HCT116 (cell line): ENCODE results near the gene UGT1A3. TPM values are rescaled to one million over a fixed set of nuclear protein-coding genes. Genes with fewer than 3 reads are reported as not detected.

Source experiments
- ATAC-seq: fragments of 200-7000 bp; cut with Tn5 transposase; 2 replicates; pipeline ENCODE4 v1.9.1; 2020; ENCODE audit warnings: mild to moderate bottlenecking, moderate library complexity
- BruUV-seq: library from RNA; stranded (reverse); fragments of 400-500 nt; replicated peaks from 2 replicates; lab custom pipeline; 2021; lab: Mats Ljungman, UMichigan
- CTCF ChIA-PET: fragments of 300-600 bp; sonication (Branson Sonifier 250); formaldehyde crosslinking; loops from one replicate; lab custom pipeline; 2021; ENCODE audit warnings: antibody characterized with exemption; lab: Charles Lee
- POLR2A ChIA-PET: fragments of 300-600, 350-600 bp; sonication (Branson Sonifier 250); formaldehyde crosslinking; loops from one replicate; lab custom pipeline; 2021; ENCODE audit warnings: antibody characterized with exemption; lab: Charles Lee
- RAD21 ChIA-PET, 2 experiments: fragments of 300-600 bp; sonication (Branson Sonifier 250); formaldehyde crosslinking; loops; one replicate each; lab custom pipeline; 2023; ENCODE audit warnings: low total read pairs in 2 of 2; ENCODE audit not compliant: uncharacterized antibody in 2 of 2, unreplicated experiment in 2 of 2, low non-redundant PET in 1 of 2; lab: Charles Lee
- DNase-seq: peaks from one replicate; pipeline ENCODE4 v3.0.0-alpha.2; 2010; ENCODE audit warnings: low read depth, low spot score
- H2AFZ ChIP-seq: fragments of 200-600 bp; shearing (Covaris generic), sonication (generic); 2 replicates; pipeline ENCODE4 v1.6.1; 2017; ENCODE audit warnings: low read depth, mixed run types, mixed read lengths, antibody characterized with exemption, low read length; ENCODE audit not compliant: poor library complexity, severe bottlenecking
- H3K27ac ChIP-seq: 2 replicates; pipeline ENCODE4 v1.5.1; 2012; ENCODE audit warnings: low read depth, low read length
- H3K27me3 ChIP-seq: fragments of 200-600 bp; sonication (generic); 2 replicates; pipeline ENCODE4 v1.6.1; 2016; ENCODE audit warnings: mixed run types, low read length, mixed read lengths; ENCODE audit not compliant: insufficient read depth
- H3K36me3 ChIP-seq, 2 experiments: fragments of 200-500 bp in 1 of 2; fragments of 200-600 bp in 1 of 2; sonication (Bioruptor generic) in 1 of 2; sonication (generic) in 1 of 2; 2 replicates each; pipeline versions ENCODE4 v1.5.1 to v1.6.1; 2014 to 2016; ENCODE audit warnings: low read length in 2 of 2, inconsistent platforms in 1 of 2, mixed read lengths in 1 of 2, mixed run types in 1 of 2; ENCODE audit not compliant: insufficient read depth in 2 of 2, control insufficient read depth in 1 of 2
- H3K4me1 ChIP-seq, 2 experiments: fragments of 200-600 bp in 1 of 2; sonication (generic) in 1 of 2; 2 replicates each; pipeline versions ENCODE4 v1.5.1 to v1.6.1; 2012 to 2017; ENCODE audit warnings: low read length in 2 of 2, inconsistent platforms in 1 of 2, mild to moderate bottlenecking in 1 of 2, mixed read lengths in 1 of 2, mixed run types in 1 of 2, moderate library complexity in 1 of 2; ENCODE audit not compliant: insufficient read depth in 2 of 2, control insufficient read depth in 1 of 2
- H3K4me2 ChIP-seq: fragments of 200-600 bp; sonication (generic); 2 replicates; pipeline ENCODE4 v1.6.1; 2017; ENCODE audit warnings: mixed run types, low read length, mixed read lengths
- H3K4me3 ChIP-seq, 2 experiments: fragments of 200-600 bp in 1 of 2; sonication (generic) in 1 of 2; replicated peaks in 1 of 2; 2 replicates each; pipeline ENCODE4 v1.5.1; 2011 to 2016; ENCODE audit warnings: low read length in 2 of 2, control low read depth in 1 of 2, low read depth in 1 of 2, mild to moderate bottlenecking in 1 of 2, mixed read lengths in 1 of 2, mixed run types in 1 of 2
- H3K79me2 ChIP-seq: fragments of 200-600 bp; sonication (generic); 2 replicates; pipeline ENCODE4 v1.6.1; 2017; ENCODE audit warnings: mild to moderate bottlenecking, mixed run types, low read length, moderate library complexity, mixed read lengths; ENCODE audit not compliant: insufficient read depth
- H3K9ac ChIP-seq: fragments of 200-600 bp; sonication (generic); 2 replicates; pipeline ENCODE4 v1.6.1; 2016; ENCODE audit warnings: low read length, mixed read lengths
- H3K9me2 ChIP-seq: fragments of 200-600 bp; sonication (generic), shearing (Covaris generic); 2 replicates; pipeline ENCODE4 v1.6.1; 2017; ENCODE audit warnings: mixed run types, mild to moderate bottlenecking, moderate library complexity; ENCODE audit not compliant: insufficient read depth
- H3K9me3 ChIP-seq, 2 experiments: fragments of 200-500 bp in 1 of 2; fragments of 200-600 bp in 1 of 2; sonication (Bioruptor generic) in 1 of 2; sonication (generic) in 1 of 2; 2 replicates each; pipeline ENCODE4 v1.6.1; 2014 to 2017; ENCODE audit warnings: low read length in 2 of 2, mixed read lengths in 2 of 2, inconsistent platforms in 1 of 2, low read depth in 1 of 2, mild to moderate bottlenecking in 1 of 2, mixed run types in 1 of 2, moderate library complexity in 1 of 2; ENCODE audit not compliant: control insufficient read depth in 1 of 2, insufficient read depth in 1 of 2
- H4K20me1 ChIP-seq: fragments of 200-600 bp; sonication (generic), shearing (Covaris generic); 2 replicates; pipeline ENCODE4 v1.6.1; 2017; ENCODE audit warnings: mixed run types, mild to moderate bottlenecking, moderate library complexity; ENCODE audit not compliant: insufficient read depth
- CEBPB ChIP-seq: IDR thresholded peaks from 2 replicates; pipeline ENCODE4 v1.6.1; 2012; ENCODE audit warnings: low read depth
- CTCF ChIP-seq, 3 experiments: fragments of 200-600 bp in 1 of 3; sonication (generic) in 1 of 3; IDR thresholded peaks in 2 of 3; conservative IDR thresholded peaks in 1 of 3; 2 replicates each; pipeline ENCODE4 v1.5.1; 2012 to 2017; ENCODE audit warnings: low read depth in 2 of 3, low read length in 2 of 3, antibody characterized with exemption in 1 of 3, borderline replicate concordance in 1 of 3, control low read depth in 1 of 3, mild to moderate bottlenecking in 1 of 3, mixed read lengths in 1 of 3, mixed run types in 1 of 3, moderate library complexity in 1 of 3; ENCODE audit not compliant: insufficient read depth in 1 of 3
- EZH2 ChIP-seq: fragments of 200-600 bp; sonication (generic); IDR thresholded peaks from 2 replicates; pipeline ENCODE4 v1.6.1; 2017; ENCODE audit warnings: antibody characterized with exemption, mixed run types
- FOSL1 ChIP-seq: IDR thresholded peaks from 2 replicates; pipeline ENCODE4 v1.6.1; 2012; ENCODE audit warnings: low read depth
- MAX ChIP-seq: IDR thresholded peaks from 2 replicates; pipeline ENCODE4 v1.6.1; 2012
- POLR2A ChIP-seq: IDR thresholded peaks from 2 replicates; pipeline ENCODE4 v1.7.0; 2011; ENCODE audit warnings: borderline replicate concordance; ENCODE audit not compliant: insufficient read depth, insufficient read length; ENCODE audit errors: extremely low read depth
- REST ChIP-seq: IDR thresholded peaks from 2 replicates; pipeline ENCODE4 v1.6.1; 2012; ENCODE audit warnings: low read depth
- SIN3A ChIP-seq: IDR thresholded peaks from 2 replicates; pipeline ENCODE4 v1.6.1; 2012; ENCODE audit warnings: low read depth
- SP1 ChIP-seq: IDR thresholded peaks from 2 replicates; pipeline ENCODE4 v1.6.1; 2012; ENCODE audit warnings: low read depth
- TCF7L2 ChIP-seq: IDR thresholded peaks from 2 replicates; pipeline ENCODE4 v1.7.0; 2011; ENCODE audit warnings: borderline replicate concordance, inconsistent platforms; ENCODE audit not compliant: insufficient read depth, insufficient read length; ENCODE audit errors: extremely low read depth
- ZFX ChIP-seq: fragments of 450-650 bp; IDR thresholded peaks from 2 replicates; pipeline ENCODE4 v1.6.1; 2017
- ZNF274 ChIP-seq: fragments of 200-500 bp; sonication (Bioruptor generic); IDR thresholded peaks from 2 replicates; pipeline ENCODE4 v1.6.1; 2014; ENCODE audit warnings: mild to moderate bottlenecking, low read depth, low read length, inconsistent platforms
- intact Hi-C: fragments of 100-400 bp; cut with micrococcal nuclease; formaldehyde crosslinking; loops from 2 replicates; pipeline ENCODE4 v1.10.0; 2022
- total RNA-seq: library from RNA; stranded (reverse); gene quantifications from one replicate; pipeline ENCODE4 v1.2.1, GENCODE V29; 2021; ENCODE audit not compliant: unreplicated experiment

Gene UGT1A3
- total RNA-seq, 1 experiment from 2014 or later, result not detected

DNA sequence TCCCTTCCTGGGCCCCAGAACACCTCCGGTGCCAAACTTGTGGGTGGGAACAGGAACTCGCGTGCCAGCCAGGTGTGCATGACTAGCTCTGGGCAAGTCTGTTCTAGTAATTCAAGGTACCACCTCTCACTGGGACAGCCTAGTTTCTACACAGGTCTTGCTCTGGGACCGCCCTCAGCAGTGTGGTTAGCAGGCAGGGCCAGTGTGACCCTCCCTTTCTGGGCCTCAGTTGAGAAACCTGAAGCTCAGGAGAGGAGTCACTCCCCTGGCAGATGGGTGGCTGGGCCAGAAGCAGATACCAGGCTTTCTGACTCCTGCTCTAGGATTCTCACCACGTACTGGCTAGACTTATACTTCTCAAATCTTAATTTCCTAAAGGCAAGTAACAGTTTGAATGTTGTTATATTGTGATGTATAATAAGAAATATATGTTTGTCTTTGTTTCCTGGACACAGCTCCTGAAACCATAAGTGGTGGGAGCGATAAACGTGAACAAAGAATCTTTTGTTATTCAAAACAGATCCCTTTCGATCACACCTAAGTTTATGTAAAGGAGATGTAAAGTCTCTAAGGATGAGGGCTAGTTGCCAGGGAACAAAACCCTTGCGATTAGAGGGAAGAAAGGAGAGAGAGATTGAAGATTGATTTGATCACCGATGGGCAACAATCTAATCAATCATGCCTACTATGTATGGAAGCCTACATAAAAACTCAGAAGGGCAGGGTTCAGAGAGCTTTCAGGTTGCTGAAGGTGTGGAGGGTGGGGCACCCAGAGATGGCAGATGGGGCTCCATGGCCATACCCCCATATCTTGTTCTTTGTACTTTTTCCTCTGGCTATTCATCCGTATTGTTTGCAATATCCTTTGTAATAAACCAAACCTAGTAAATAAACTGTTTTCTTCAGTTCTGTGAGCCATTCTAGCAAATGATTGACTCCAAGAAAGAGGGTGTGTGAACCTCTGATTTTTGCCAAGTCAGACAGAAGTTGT, 37.1 kb upstream of the UGT1A3 start:
- no peaks in the 10 kb centered on the region for H4K20me1 ChIP-seq
- no peaks in the 10 kb centered on the region for H3K9me2 ChIP-seq
- H3K4me1 ChIP-seq, result no peaks in the 10 kb centered on the region
- no TSS peak for BruUV-seq
- H3K4me2 ChIP-seq, result no peak overlapping the region
- H3K27ac ChIP-seq, result no peak overlapping the region
- ATAC-seq (no peak), DNase-seq (no peak)
- no peaks in the 10 kb centered on the region for H3K36me3 ChIP-seq
- no peaks in the 10 kb centered on the region for H3K27me3 ChIP-seq
- H2AFZ ChIP-seq, result no peak overlapping the region
- intact Hi-C loops, result no loop called here
- H3K79me2 ChIP-seq, result no peaks in the 10 kb centered on the region
- ChIA-PET RAD21 (no interaction called here), POLR2A (no interaction called here), CTCF (no interaction called here)
- no peak overlapping the region for H3K4me3 ChIP-seq
- no peaks in the 10 kb centered on the region for H3K9me3 ChIP-seq
- H3K9ac ChIP-seq, result no peak overlapping the region
- TF ChIP-seq SIN3A, result no peak
- no peak for TF ChIP-seq MAX
- TF ChIP-seq EZH2, result no peak
- TF ChIP-seq ZFX, result no peak
- TF ChIP-seq FOSL1, result no peak
- no peak for TF ChIP-seq POLR2A

- no peaks in the 10 kb centered on the region for H3K27me3 ChIP-seq
- intact Hi-C loops, result no loop called here
- H3K4me2 ChIP-seq, result no peak within 1 kb of the TSS
- DNase-seq (no peak), ATAC-seq (no peak)
- H3K4me3 ChIP-seq, result no peak within 1 kb of the TSS
- H2AFZ ChIP-seq, result no peak within 1 kb of the TSS
- H3K4me1 ChIP-seq, result no peaks in the 10 kb centered on the region
- no peaks in the 10 kb centered on the region for H3K79me2 ChIP-seq
- no peaks in the 10 kb centered on the region for H3K9me2 ChIP-seq
- H3K9ac ChIP-seq, result no peak within 1 kb of the TSS
- ChIA-PET POLR2A (no interaction called here), RAD21 (no interaction called here), CTCF (no interaction called here)
- H3K36me3 ChIP-seq, result no peaks in the 10 kb centered on the region
- H4K20me1 ChIP-seq, result no peaks in the 10 kb centered on the region
- no TSS peak for BruUV-seq
- no peak within 1 kb of the TSS for H3K27ac ChIP-seq
- H3K9me3 ChIP-seq, result no peaks in the 10 kb centered on the region
- TF ChIP-seq ZFX (no peak), ZNF274 (no peak), FOSL1 (no peak), TCF7L2 (no peak), CTCF (IDR thresholded peaks at IDR 0.05 in 2 of 3, conservative IDR thresholded peaks at IDR 0.05 in 1 of 3; ENCODE audit: borderline replicate concordance in 1 of 3, insufficient read depth in 1 of 3, low read depth in 2 of 3, low read length in 2 of 3) (no peak), POLR2A (no peak), CEBPB (no peak), SP1 (no peak), SIN3A (no peak), REST (no peak)
Measured at GRCh38 chr2:233692648-233693047, 36.2 kb upstream of the UGT1A3 start, which contains the start of gene UGT1A6. Gene UGT1A6 (plus strand): TSS chr2:233692890. CDS start chr2:233693005, 115 bp downstream.
